SIG-M5 treated with dmso at 0.1 percent for 504 hours (cell line): Measurements from ENCODE around the gene ZNF76.

Experiments
- DNase-seq: peaks from one replicate; lab custom pipeline; 2025; ENCODE audit not compliant: unreplicated experiment; lab: John Stamatoyannopoulos, UW

Gene ZNF76

DNA sequence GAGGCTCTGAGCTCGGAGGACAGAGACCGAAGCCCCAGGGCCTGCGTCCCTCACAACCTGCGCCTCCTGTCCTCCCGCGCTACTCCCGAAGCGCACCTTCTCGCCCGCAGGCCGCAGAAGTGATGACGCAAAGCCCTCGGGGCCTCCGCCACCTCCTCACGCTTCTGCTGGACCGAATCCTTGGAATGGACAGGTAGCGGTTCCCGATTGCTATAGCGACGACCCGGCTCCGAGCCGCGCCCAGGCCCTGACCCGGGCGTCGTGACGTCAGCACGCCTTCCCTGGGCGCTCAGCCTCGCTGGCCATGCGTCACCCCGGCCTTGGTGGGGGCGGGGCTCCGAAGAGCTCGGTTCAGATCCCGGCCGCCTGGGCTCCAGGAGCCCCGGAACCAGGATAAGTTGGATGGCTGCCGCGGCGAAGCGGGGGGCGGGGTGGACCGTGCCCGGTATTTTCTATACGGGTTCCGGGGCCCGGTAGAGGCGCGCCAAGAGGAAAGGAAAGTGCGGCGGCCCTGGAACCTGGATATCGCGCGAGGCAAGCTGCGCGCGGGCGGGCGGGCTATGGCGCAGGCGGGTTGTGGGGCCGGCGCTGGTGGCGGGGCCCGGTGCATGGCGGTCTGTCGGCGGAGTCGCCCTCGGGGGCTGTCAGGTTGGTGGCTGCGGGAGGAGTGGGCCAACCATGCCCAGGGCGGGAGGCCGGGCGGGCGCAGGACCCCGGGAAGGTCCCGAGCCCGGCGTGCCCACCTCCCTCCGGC lies at the start of gene ZNF76:
TSS of gene ZNF76 (plus strand) at position 542 of the 754 bp plus-strand sequence. CDS start 21,417 bp downstream, outside the sequence.
- peak; percentile 88 for DNase-seq

DNA sequence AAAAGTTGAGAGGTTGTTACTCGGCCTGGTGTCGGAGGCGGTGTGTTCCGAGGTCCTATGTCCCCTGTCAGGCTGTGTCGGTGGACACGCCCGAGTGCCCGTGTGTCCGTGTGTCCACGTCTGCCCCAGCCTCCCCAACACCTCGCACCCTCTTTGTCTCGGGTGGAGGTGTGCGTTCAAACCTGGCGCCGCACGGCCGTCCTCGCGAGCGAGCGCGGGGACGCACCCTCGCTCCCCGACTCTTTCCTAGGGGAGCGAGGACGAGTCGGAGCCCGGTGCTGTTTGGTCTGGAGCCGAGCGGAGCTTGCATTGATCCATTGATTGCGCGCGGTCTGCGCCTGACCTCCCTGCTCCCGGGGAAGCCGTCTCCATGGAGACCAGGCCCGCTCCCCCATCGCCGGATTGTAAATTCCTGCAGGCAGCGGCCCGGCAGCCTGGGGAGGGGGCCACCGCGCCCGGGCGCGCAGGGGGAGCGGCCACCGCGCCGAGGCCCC lies 46.2 kb upstream of the ZNF76 start:
- no peak for DNase-seq

DNA sequence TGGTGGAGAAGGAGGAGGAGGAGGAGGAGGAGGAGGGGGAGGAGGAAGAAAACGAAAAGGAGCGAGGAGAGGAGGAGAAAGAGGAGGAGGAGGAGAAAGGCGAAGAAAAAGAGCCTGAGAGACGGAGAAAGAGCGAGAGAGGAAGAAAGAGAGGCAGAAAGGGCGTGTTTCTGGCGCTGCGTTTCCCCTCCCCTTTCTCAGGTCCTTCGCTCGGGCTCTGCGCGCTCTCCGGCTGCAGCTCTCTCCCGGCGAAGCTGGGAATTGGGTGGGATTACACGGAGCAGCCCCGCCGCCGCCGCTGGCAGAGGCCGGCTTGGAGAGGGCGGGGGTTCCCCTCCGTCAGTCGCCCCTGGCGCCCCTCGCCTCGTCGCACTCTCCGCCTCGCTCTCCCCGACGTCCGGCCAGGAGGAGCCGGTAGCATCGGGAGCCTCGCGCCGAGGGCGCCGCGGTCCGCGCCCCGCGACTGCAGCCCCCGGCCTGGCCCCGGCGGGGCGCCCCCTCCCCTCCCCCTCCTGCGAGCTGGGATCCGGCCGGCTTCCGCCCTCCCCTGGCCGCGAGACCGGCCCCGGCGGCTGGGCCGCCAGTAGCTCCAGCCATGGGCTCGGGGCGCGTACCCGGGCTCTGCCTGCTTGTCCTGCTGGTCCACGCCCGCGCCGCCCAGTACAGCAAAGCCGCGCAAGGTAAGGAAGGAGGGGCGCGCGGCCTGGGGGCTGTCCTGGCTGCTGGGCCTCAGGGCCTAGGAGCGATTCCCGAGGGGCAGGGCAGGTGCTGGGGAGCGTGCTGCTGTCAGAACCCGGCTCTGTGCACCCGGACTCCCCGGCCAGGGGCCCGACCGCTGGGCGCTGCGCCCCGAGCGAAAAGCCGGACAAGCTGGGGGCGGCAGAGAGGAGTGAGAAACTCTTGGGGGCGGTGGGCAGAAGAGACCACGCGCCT lies 45.4 kb upstream of the ZNF76 start, which contains the start of gene SCUBE3:
TSS of gene SCUBE3 (plus strand) at position 133 of the 933 bp plus-strand sequence. CDS start at position 596, 463 bp downstream.
- peak; percentile 23 for DNase-seq

GRCh38 chr6:35214869-35215664 lies 44.5 kb upstream of the ZNF76 start:
- DNase-seq, result no peak

GRCh38 chr6:35215665-35216411 lies 43.7 kb upstream of the ZNF76 start:
- no peak for DNase-seq

GRCh38 chr6:35216412-35216732 lies 43.2 kb upstream of the ZNF76 start:
- no peak for DNase-seq

DNA sequence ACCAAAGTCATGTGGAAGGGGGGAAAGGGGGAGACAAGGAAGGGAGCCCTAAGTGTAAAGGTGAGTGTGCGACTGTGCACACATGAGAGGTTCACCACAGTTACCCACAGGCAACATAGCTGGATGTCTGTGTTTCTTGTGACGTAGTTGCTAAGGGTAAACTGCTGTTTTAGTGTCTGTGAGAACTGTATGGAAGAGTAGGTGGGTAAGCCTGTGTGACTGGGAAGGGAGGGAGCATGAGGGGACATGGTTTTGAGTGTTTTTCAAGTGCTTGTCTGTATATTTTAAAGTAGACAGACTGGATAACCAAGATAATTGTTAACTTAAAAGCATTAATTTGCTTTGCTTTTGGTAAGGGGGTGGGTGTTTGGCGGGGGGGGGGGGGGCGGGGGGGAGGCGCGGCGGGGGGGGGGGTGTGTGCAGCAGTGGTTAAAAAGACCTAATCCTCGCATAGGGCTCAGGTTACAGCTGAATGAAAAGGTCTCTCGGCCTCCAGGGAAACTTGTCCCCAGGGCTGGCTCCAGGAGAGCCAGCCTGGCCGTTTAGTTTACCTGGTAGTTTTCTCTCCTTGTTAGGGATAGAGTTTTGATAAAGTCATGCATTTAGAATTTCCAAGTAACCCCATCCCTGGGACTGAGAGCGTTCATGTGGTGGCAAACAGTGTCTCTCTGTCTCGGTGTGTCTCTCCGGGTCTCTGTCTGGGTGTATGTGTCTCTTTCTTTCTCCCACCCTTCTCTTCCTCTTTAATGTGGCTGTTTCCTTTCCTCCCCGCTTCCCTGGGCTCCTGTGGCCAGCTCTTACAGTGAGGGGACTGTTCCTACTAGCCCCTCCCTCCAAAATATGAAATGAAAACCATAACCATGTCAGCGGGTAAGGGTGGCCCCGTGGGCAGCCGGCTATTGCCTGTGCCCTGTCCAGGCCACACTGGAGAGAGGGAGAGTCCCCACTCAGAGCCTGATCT lies 42.4 kb upstream of the ZNF76 start:
- DNase-seq, result no peak

- peak; percentile 6 for DNase-seq
These were observed 41.5 kb upstream of the ZNF76 start for GRCh38 chr6:35218021-35218420.

DNA sequence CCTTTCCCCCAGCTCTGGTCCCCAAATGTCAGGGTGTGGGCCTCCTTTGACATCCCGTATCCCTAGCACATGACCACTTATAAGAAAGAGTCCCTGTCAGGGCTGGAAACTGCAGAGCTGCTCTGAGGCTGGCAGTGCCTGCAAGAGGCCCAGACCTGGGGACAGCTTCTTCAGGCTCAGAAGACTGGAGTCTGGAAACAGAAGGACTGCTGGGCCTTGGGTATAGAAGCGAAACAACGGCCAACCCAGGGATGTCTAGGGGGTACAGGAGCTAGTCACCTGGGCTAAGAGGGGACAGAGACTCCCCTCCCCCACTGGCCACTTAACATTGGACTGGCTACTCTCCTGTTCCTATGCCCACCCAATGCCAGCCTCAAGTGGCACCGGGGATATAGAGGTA lies 41.1 kb upstream of the ZNF76 start:
- DNase-seq, result no peak

GRCh38 chr6:35219683-35220326 lies 39.7 kb upstream of the ZNF76 start:
- no peak for DNase-seq

- no peak for DNase-seq
These were observed 38.8 kb upstream of the ZNF76 start for GRCh38 chr6:35220711-35221110.

GRCh38 chr6:35223396-35223795 lies 36.1 kb upstream of the ZNF76 start:
- no peak for DNase-seq

GRCh38 chr6:35224720-35225119 lies 34.8 kb upstream of the ZNF76 start:
- peak; percentile 10 for DNase-seq

- no peak for DNase-seq
These were observed 31.1 kb upstream of the ZNF76 start for GRCh38 chr6:35228481-35228880.

GRCh38 chr6:35229304-35229703 lies 30.2 kb upstream of the ZNF76 start:
- DNase-seq, result no peak

DNA sequence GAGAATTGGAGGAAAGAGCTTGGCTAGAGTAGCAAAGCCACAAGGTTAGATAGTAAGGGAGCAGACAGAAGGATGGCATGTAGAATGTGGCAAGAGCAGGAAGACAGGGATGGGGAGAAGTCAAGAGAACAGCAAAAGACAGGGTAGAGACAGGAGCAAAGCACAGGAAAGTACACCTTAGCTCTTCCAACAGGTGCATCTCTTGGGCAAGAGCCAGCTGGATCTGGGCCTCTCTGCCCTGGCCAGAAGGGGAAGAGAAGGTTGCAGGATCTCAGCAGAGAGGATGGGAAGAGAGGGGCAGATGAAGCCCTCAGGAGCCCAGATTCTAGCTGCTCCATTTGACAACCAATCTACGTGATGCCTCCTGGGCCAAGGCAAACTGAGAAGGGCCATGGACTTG lies 29.0 kb upstream of the ZNF76 start:
- DNase-seq, result no peak

DNA sequence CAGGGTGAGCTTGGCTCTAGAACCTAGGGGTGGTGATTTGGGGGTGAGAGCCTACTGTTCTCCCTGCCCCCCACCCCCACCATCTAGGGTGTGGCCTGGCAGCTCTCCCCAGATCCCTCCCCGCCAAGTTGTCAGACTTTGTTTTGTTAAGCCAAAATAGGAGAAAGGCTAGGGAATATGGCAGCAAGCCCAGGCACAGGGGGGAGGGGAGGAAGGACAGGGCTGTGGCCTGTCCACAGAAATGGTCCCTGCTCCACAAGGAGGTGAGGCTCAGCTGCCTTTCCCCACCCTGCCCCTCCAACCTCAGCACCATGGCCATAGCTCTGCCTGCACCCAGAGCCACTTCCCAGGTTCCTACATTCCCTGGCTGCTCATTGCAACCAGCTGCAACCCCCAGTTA lies 28.6 kb upstream of the ZNF76 start:
- DNase-seq, result no peak

DNA sequence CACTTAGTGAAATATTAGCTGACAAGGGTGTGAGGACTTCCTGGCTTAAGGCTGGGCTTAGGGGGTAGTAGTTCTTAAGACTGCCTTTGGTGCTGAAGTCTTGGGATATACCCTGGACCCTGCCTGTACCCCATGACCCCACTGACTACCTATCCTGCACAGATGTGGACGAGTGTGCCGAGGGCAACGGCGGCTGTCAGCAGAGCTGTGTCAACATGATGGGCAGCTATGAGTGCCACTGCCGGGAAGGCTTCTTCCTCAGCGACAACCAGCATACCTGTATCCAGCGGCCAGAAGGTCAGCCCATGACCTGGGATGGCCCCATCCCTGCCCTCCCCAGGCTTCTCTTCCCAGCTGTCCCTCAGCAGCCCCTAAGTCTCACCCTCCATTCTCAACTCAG lies 28.0 kb upstream of the ZNF76 start:
- DNase-seq, result no peak

DNA sequence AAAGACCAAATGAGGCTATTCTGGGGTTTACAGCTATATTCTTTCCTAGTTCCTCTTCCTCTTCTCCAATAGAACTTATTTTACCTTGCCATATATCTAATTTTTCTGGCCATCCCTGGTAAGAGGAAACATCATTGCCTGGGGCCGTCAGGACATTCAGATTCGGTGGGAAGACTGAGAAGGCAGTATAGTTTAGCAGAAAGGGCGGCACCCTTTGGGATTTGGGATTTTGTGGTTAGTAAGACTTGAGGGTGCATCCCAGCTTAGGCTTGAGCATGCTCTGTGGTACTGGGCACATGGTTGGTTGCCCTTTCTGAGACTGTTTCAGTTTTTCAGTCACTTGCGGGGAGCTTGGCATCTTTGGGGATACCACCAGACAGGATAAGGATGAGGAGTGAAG lies 24.6 kb upstream of the ZNF76 start:
- DNase-seq, result no peak
